ENCODE results near the gene ADA.

Gene ADA

GRCh38 chr20:44644667-44645131 lies 6.8 kb downstream of the ADA start:
- no peak for DNase-seq (ENCODE audit: low spot score)

DNA sequence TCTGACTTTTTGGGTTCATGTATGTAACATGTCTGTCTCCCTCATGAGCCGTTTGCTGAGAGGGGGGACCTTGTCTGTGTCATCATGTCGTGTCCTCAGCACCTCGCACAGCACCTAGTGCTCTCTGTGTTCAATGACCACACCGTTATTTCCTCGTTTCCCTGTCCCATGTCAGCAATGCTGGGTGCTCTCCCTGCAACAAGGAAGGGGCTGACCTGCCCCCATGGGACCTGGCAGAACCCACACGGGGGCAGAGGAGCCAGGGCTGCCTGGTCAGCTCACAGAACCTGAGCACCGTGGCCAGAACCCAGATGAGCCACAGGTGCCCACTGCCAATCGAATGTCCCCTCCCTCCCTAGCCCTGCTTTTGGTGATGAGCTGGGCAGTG lies 7.3 kb downstream of the ADA start:
- DNase-seq (ENCODE audit: low spot score), result no peak

DNA sequence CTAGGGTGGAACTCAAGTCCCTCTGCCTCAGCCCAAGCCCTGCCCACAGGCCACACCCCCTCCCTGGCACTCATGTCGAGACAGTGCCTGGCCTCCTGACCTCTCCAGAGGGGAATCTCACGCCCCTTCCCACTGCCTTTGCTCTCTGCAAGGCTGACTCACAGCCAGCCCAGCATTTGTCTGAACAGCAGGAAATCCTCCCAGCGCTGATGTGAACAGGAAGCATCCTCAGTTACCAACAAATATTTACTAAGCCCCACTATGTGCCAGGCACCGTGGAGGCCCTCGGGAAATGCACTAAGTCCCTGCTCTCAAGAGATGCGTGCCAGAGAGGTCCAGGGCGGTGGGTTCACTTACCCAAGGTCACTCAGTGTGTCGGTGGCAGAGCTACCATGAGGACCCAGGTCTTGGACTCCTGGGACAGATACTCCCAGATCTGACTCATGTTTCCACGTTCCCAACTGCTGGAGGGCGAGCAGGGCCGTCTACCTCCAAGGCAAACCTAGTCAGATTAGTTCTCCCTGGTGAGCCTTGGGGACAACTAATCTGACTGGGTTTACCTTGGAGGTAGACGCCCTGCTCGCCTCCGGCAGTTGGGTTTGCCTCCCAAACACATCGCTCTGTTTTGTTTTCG lies 7.8 kb downstream of the ADA start:
- peak; percentile 66 for DNase-seq (ENCODE audit: low spot score)

DNA sequence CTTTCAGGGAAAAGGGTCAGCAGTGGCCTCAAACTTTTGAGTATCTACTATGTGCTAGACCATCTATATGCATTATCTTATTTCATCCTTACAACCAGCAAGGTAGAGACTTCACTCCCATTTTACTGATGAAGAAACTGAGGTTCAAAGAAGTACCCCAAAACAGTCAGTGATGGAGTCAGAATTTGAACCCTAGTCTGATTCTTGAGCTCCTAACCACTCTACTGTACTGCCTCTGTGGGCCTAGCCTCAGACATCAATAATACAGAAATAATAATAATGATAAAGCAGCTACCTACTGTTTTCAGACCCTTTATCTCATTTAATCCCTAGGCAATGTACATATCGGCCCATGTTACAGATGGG lies 8.4 kb downstream of the ADA start:
- DNase-seq (ENCODE audit: low spot score), result no peak

DNA sequence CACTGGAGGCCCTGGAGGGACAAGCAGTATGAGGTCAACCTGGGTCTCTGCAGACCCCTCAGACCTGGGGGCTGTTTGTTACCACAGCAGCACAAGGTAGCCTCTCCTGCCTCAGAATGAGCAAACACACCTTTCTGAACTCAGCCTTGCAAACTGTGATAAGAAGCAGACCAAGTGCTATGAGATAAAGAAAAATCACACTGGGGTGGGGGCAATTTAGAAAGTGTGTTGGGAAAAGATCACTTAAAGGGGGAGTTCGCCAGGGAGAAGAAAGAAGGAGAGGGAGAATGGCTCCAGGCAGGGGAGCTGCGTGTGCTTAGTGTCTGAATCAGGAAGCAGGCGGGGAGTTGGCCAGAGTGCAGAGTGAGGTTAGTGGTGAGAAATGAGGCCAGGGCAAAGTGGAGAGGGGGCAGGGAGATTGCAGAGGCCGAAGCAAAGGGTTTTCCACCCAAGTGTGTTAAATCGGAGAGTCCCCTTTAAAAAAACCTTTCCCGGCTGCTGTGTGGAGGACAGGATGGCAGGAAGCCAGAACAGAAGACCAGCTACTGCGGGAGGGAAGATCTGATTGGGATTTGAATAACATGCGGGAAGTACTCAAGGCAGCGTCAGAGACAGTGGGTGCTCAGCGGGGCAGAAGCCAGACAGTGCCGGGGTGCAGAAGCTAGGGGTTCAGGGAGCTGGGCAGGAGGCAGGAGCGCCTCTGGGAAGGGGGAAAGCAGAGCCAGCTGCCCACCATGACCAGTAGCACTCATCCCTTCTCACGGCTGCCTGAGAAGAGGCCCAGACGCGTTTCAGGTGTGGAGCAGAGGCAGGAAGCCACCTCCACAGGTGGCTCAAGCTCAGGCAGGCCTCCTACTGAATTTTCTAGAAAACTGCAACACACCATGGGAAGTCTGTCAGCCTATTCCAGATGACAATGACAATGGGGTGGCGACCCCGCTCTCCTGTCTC lies 9.0 kb downstream of the ADA start:
- peak; percentile 80 for DNase-seq (ENCODE audit: low spot score)

DNA sequence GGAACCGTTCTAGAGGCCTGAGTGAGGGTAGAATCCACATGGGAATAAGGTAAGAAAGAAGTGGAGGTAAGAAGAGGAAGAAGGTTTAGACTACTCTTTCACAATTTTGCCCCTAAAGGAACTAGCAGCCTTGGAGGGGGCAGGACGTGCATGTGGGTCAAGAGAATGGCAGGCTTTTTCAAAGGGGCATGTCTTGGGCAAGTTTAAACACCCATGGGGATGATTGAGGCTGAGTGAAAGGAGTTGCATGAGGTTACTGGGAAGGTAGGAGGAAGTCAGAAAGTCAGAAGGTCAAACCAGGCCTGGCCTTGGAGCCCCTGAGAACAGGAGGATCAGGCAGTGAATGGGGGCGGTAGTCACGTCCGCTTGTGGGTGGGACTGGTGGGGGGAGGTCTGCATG lies 10.2 kb downstream of the ADA start:
- no peak for DNase-seq (ENCODE audit: low spot score)

- no peak for DNase-seq (ENCODE audit: low spot score)
Measured at GRCh38 chr20:44640522-44640921, 11.0 kb downstream of the ADA start.

GRCh38 chr20:44637522-44638372 lies 13.8 kb downstream of the ADA start:
- DNase-seq (ENCODE audit: low spot score), result no peak

- DNase-seq (ENCODE audit: low spot score), result no peak
Measured at GRCh38 chr20:44637042-44637441, 14.5 kb downstream of the ADA start.

DNA sequence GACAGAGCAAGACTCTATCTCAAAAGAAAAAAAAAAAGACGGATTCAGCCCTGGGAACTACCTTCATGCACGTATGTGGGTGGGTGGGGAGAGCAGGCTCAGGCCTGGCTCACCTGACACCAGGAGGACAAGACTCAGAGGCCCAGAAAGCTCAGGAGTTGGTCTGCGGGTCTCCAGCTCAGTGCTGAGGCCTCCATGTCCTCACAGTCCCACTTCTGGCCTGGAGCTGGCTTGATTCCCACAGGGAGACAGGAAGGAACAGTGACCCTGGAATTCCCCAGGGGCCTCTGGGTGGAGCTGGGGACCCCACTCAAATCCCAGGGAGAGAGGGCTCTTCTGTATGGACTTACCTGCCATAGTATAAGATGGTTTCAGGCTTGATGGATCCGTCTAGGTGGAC lies 15.6 kb downstream of the ADA start:
- DNase-seq (ENCODE audit: low spot score), result no peak

- DNase-seq (ENCODE audit: low spot score), result no peak
Measured at GRCh38 chr20:44633872-44634600, 17.5 kb downstream of the ADA start.

- DNase-seq (ENCODE audit: low spot score), result no peak
Measured at GRCh38 chr20:44633187-44633810, 18.2 kb downstream of the ADA start.

DNA sequence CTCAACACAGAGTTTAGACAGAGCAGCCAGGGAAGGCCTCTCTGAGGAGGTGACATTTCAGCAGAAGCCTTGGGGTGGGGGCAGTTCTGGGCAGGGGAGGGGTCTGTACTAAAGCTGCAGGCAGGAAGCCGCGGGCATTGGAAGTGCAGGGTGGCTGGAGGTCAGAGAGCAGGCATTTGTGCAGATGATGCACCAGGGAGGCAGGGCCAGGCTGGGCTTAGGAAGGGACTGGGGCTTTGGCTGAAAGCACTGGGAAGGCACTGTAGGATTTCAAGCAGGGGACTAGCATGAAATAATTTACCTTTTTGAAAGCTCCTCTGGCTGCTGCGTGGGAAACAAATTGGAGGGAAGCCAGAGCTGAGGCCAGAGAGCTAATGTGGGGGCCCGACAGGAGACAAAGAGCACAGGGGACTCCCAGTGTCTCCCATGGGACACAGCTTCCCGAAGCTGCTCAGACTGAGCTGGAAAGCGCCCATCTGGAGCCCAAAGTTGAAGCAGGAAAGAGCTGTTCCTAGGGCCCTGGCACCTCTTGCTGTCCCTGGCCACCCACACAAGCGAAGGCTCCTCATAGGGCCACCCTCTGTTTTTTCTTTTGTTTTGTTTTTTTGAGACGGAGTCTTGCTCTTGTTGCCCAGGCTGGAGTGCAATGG lies 19.3 kb downstream of the ADA start:
- no peak for DNase-seq (ENCODE audit: low spot score)

- DNase-seq (ENCODE audit: low spot score), result no peak
Measured at GRCh38 chr20:44630297-44630696, 21.2 kb downstream of the ADA start.

DNA sequence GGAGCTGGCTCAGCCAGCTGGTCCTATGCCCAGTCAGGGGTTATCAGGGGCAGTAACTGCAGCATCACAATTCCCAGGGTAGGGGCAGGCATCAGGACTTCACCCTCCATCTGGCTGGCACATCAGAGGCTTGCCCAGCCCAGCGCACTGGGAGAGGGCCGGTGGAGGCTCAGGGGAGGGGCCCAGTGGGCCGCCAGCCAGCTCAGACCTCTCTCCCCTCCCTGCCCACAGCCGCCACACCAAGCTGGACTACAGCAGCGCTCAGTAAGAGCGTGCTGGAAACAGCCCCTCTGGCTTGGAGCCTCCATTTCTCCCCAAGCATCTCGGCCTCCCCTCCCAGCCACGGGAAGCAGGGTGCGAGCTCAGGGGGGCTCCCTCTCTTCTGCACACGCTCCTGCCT lies 22.0 kb downstream of the ADA start:
- no peak for DNase-seq (ENCODE audit: low spot score)

DNA sequence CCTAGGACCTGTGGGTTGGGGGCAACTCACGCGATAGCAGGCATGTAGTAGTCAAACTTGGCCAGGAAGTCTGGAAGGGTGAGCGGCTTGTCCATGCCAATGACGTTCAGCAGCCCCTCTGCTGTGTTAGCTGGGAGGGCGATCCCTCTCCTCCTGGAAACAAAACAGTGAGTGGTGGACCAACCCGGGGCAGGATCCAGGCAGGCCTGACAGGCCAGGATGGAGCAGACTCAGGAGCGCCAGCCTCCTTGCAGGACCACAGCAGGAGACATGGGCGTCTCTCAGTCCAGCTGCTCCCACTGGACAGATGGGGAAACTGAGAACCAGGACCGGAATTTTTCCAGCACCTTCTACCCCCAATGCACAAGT lies 22.5 kb downstream of the ADA start:
- no peak for DNase-seq (ENCODE audit: low spot score)

GRCh38 chr20:44627364-44628010 lies 24.0 kb downstream of the ADA start:
- no peak for DNase-seq (ENCODE audit: low spot score)

DNA sequence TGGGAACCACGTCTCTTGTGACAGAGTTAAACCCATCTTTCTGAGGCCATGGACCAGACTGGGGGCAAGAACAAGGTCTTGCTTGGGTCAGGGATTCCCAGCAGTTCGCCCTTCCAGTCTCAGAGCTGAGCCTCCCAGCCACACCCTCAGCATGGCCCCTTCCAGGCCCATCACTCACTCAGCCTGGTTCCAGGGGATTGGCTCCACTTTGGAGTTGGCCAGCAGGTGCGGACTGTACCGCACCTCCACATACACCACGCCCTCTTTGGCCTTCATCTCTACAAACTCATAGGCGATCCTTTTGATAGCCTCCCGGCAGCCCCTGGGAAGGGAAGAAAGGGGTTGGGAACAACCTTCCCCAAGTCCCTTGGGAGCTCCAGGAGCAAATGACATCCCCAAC lies 25.2 kb downstream of the ADA start:
- no peak for DNase-seq (ENCODE audit: low spot score)

DNA sequence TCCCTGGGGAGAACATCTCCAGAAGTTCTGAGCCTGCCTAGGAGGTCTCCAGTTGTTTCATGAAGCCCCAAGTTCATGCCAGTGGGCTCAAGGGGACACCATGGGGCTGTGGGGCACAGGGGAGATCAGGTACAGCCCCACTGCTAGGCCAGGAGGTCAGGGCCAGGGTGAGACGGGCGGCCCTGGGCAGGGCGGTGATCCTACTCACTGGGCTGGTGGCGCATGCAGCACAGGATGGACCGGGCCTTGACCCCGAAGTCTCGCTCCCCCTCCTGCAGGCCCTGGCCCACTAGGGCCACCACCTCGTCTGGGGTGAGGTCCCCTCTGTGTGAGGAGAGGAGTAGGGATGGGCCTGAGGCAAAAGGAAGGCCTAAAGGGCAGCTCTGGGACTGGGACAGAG lies 26.1 kb downstream of the ADA start:
- DNase-seq (ENCODE audit: low spot score), result no peak

GRCh38 chr20:44624743-44625271 lies 26.7 kb downstream of the ADA start:
- no peak for DNase-seq (ENCODE audit: low spot score)

Data from hepatic stellate cell (primary cell).